DMS 273 (cell line): Measurements from ENCODE around the gene HTRA3.
A peak's percentile ranks its signal among the peaks of the same experiment; 100 is the strongest.

Source experiments
- DNase-seq: peaks from one replicate; lab custom pipeline; 2025; ENCODE audit not compliant: unreplicated experiment; lab: John Stamatoyannopoulos, UW

The HTRA3 gene

GRCh38 chr4:8233672-8234484 lies 35.7 kb upstream of the HTRA3 start:
- no peak for DNase-seq

- DNase-seq: no peak
These were observed 34.8 kb upstream of the HTRA3 start for GRCh38 chr4:8234715-8235114.

- DNase-seq: no peak
These were observed 34.3 kb upstream of the HTRA3 start for GRCh38 chr4:8235224-8235623.

GRCh38 chr4:8235686-8236085 lies 33.9 kb upstream of the HTRA3 start:
- DNase-seq: no peak

- no peak for DNase-seq
These were observed 33.2 kb upstream of the HTRA3 start for GRCh38 chr4:8236106-8236919.

- DNase-seq: no peak
These were observed 32.7 kb upstream of the HTRA3 start for GRCh38 chr4:8236920-8237195.

- DNase-seq: no peak
These were observed 32.1 kb upstream of the HTRA3 start for GRCh38 chr4:8237256-8237989.

GRCh38 chr4:8238036-8238511 lies 31.5 kb upstream of the HTRA3 start:
- no peak for DNase-seq

GRCh38 chr4:8238515-8239053 lies 31.0 kb upstream of the HTRA3 start:
- DNase-seq: peak; percentile 43

GRCh38 chr4:8239226-8239625 lies 30.3 kb upstream of the HTRA3 start:
- DNase-seq: no peak

- DNase-seq: no peak
These were observed 29.9 kb upstream of the HTRA3 start for GRCh38 chr4:8239661-8240060.

- no peak for DNase-seq
These were observed 29.1 kb upstream of the HTRA3 start for GRCh38 chr4:8240211-8241041.

- no peak for DNase-seq
These were observed 28.3 kb upstream of the HTRA3 start for GRCh38 chr4:8241211-8241779.

GRCh38 chr4:8241895-8242696 lies 27.5 kb upstream of the HTRA3 start:
- DNase-seq: peak; percentile 92

- no peak for DNase-seq
These were observed 26.6 kb upstream of the HTRA3 start for GRCh38 chr4:8242782-8243560.

GRCh38 chr4:8244001-8244757 lies 25.4 kb upstream of the HTRA3 start:
- DNase-seq: no peak

- DNase-seq: no peak
These were observed 24.6 kb upstream of the HTRA3 start for GRCh38 chr4:8244931-8245460.
